GM23338 (cell line): ENCODE data around the gene PLCH2. TPM values are rescaled to one million over a fixed set of nuclear protein-coding genes. Genes with fewer than 3 reads are reported as not detected.

Experiments
- ATAC-seq: fragments of 200-7000 bp; cut with Tn5 transposase; 3 replicates; pipeline ENCODE4 v1.9.1; 2020
- DNase-seq: peaks from one replicate; pipeline ENCODE4 v3.0.0-alpha.2; 2015; ENCODE audit warnings: low spot score
- H2AFZ ChIP-seq: fragments of 200-600 bp; sonication (generic); 2 replicates; pipeline ENCODE4 v1.8.0; 2016; ENCODE audit warnings: antibody characterized with exemption, mild to moderate bottlenecking, moderate library complexity
- H3F3A ChIP-seq: fragments of 200-600 bp; sonication (generic); replicated peaks from 2 replicates; pipeline ENCODE4 v1.8.0; 2017; ENCODE audit warnings: antibody characterized with exemption, mixed run types, low read depth
- H3K27ac ChIP-seq: fragments of 200-600 bp; sonication (generic); 2 replicates; pipeline ENCODE4 v1.6.1; 2016; ENCODE audit warnings: low read depth
- H3K27me3 ChIP-seq: fragments of 200-600 bp; sonication (generic); 2 replicates; pipeline ENCODE4 v1.8.0; 2016; ENCODE audit warnings: mild to moderate bottlenecking, mixed run types, moderate library complexity; ENCODE audit not compliant: insufficient read depth
- H3K36me3 ChIP-seq: fragments of 200-600 bp; sonication (generic); 2 replicates; pipeline ENCODE4 v1.8.0; 2016; ENCODE audit warnings: mild to moderate bottlenecking; ENCODE audit not compliant: insufficient read depth
- H3K4me1 ChIP-seq: fragments of 200-600 bp; sonication (generic); 2 replicates; pipeline ENCODE4 v1.8.0; 2016; ENCODE audit warnings: mild to moderate bottlenecking, moderate library complexity; ENCODE audit not compliant: insufficient read depth
- H3K4me2 ChIP-seq: fragments of 200-600 bp; sonication (generic); 2 replicates; pipeline ENCODE4 v1.7.1; 2017; ENCODE audit warnings: mixed run types
- H3K4me3 ChIP-seq: fragments of 200-600 bp; sonication (generic); 2 replicates; pipeline ENCODE4 v1.6.1; 2016; ENCODE audit warnings: mixed run types
- H3K79me2 ChIP-seq: fragments of 200-600 bp; sonication (generic); replicated peaks from 2 replicates; pipeline ENCODE4 v1.8.0; 2017; ENCODE audit warnings: mild to moderate bottlenecking; ENCODE audit not compliant: insufficient read depth
- H3K9me2 ChIP-seq: fragments of 200-600 bp; sonication (generic); 2 replicates; pipeline ENCODE4 v1.8.0; 2017; ENCODE audit not compliant: insufficient read depth
- H4K20me1 ChIP-seq: fragments of 200-600 bp; sonication (generic); replicated peaks from 2 replicates; pipeline ENCODE4 v1.8.0; 2017; ENCODE audit warnings: mild to moderate bottlenecking; ENCODE audit not compliant: insufficient read depth
- H3K27ac Mint-ChIP-seq: 2 replicates; pipeline ENCODE4 v1.8.0; 2020; ENCODE audit warnings: inconsistent platforms, mild to moderate bottlenecking, moderate library complexity, mixed read lengths
- H3K27me3 Mint-ChIP-seq: 3 replicates; pipeline ENCODE4 v1.8.0; 2022; ENCODE audit warnings: low read depth, mild to moderate bottlenecking, moderate library complexity, mixed read lengths, inconsistent platforms; ENCODE audit not compliant: insufficient read depth, poor library complexity
- H3K36me3 Mint-ChIP-seq: 3 replicates; pipeline ENCODE4 v1.8.0; 2021; ENCODE audit warnings: low read depth, mild to moderate bottlenecking, inconsistent platforms, moderate library complexity, mixed read lengths
- H3K4me1 Mint-ChIP-seq: 3 replicates; pipeline ENCODE4 v1.8.0; 2020; ENCODE audit warnings: mild to moderate bottlenecking, inconsistent platforms, mixed read lengths
- H3K4me3 Mint-ChIP-seq: 3 replicates; pipeline ENCODE4 v1.8.0; 2021; ENCODE audit warnings: moderate library complexity, mild to moderate bottlenecking, inconsistent platforms, mixed read lengths
- H3K9me3 Mint-ChIP-seq: 3 replicates; pipeline ENCODE4 v1.8.0; 2020; ENCODE audit warnings: moderate library complexity, mild to moderate bottlenecking, inconsistent platforms, mixed read lengths
- EZH2 ChIP-seq: fragments of 200-600 bp; sonication (generic); IDR thresholded peaks from one replicate; pipeline ENCODE4 v1.8.0; 2017; ENCODE audit warnings: antibody characterized with exemption, mild to moderate bottlenecking, low read depth; ENCODE audit not compliant: unreplicated experiment
- JUNB ChIP-seq: IDR thresholded peaks from one replicate; pipeline ENCODE4 v1.6.1; 2016; ENCODE audit warnings: antibody characterized with exemption; ENCODE audit not compliant: unreplicated experiment
- POLR2AphosphoS5 ChIP-seq: IDR thresholded peaks from 2 replicates; pipeline ENCODE4 v1.6.1; 2016; ENCODE audit warnings: antibody characterized with exemption, low read depth
- STAT1 ChIP-seq: IDR thresholded peaks from one replicate; pipeline ENCODE4 v1.6.1; 2016; ENCODE audit warnings: antibody characterized with exemption; ENCODE audit not compliant: unreplicated experiment
- ZNF114 ChIP-seq: fragments of 250-450 bp; sonication (Bioruptor Pico); IDR thresholded peaks from 2 replicates; pipeline ENCODE4 v1.5.0; 2020; ENCODE audit warnings: mild to moderate bottlenecking, moderate library complexity
- ZNF331 ChIP-seq: fragments of 250-450 bp; sonication (Bioruptor Pico); IDR thresholded peaks from 2 replicates; pipeline ENCODE4 v1.5.0; 2020; ENCODE audit warnings: low read depth, mild to moderate bottlenecking, moderate library complexity
- polyA plus RNA-seq: library from polyadenylated mRNA; unstranded; fragments of >200 nt; fragmentation: Nextera tagmentation; extraction: Ambion mirVana; gene quantifications from 2 replicates; pipeline ENCODE4 v1.2.1, GENCODE V29; 2016
- total RNA-seq: library from RNA; depleted of rRNA; stranded (reverse); fragments of >200 nt; shearing (Covaris generic); gene quantifications from 2 replicates; pipeline ENCODE4 v1.2.3, GENCODE V29; 2014
- TF ChIP-seq, protein P1 (sequence below), 2 experiments: fragments of 200-600 bp in 1 of 2; sonication (generic) in 1 of 2; conservative IDR thresholded peaks; 2 replicates each; pipeline versions ENCODE4 v1.5.1 to v1.6.1; 2016 to 2017; ENCODE audit warnings: antibody characterized with exemption in 2 of 2, low read depth in 2 of 2, mild to moderate bottlenecking in 2 of 2, moderate library complexity in 1 of 2
- TF ChIP-seq, protein P2 (sequence below): fragments of 250-450 bp; sonication (Bioruptor Pico); IDR thresholded peaks from 2 replicates; pipeline ENCODE4 v1.5.0; 2020; ENCODE audit warnings: mild to moderate bottlenecking, moderate library complexity
- TF ChIP-seq, protein P3 (sequence below): IDR thresholded peaks from one replicate; pipeline ENCODE4 v1.6.1; 2018; ENCODE audit warnings: antibody characterized with exemption; ENCODE audit not compliant: unreplicated experiment

Gene PLCH2
- total and polyA plus RNA-seq, 2 experiments from 2014 or later: 0.31 TPM; not detected in 1

DNA sequence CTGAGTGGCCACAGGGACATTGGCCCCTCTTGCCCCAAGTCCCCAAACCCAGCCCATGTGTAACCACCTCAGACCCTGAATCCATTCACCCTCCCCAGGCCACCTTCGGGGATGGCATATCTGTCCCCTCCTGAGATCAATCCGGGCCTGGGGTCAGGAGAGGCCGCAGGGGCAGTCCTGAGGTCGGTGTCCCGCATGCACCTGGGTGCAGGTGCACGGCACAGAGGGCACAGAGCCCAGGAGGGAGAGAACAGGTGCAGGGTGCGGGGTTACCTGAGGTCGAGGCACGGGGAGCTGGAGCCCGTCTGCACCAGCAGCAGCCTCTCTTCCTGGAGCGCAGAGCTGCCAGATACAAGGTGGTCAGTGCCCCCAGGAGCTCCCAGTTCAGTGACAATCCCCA, 33.5 kb downstream of the PLCH2 start:
- ATAC-seq (no peak), DNase-seq (no peak)
- no peak overlapping the region for H3K27ac ChIP-seq
- no peak for TF ChIP-seq ZNF331 (CRISPR knock-in tag)
- no peak for TF ChIP-seq POLR2AphosphoS5
- TF ChIP-seq, protein P1, sequence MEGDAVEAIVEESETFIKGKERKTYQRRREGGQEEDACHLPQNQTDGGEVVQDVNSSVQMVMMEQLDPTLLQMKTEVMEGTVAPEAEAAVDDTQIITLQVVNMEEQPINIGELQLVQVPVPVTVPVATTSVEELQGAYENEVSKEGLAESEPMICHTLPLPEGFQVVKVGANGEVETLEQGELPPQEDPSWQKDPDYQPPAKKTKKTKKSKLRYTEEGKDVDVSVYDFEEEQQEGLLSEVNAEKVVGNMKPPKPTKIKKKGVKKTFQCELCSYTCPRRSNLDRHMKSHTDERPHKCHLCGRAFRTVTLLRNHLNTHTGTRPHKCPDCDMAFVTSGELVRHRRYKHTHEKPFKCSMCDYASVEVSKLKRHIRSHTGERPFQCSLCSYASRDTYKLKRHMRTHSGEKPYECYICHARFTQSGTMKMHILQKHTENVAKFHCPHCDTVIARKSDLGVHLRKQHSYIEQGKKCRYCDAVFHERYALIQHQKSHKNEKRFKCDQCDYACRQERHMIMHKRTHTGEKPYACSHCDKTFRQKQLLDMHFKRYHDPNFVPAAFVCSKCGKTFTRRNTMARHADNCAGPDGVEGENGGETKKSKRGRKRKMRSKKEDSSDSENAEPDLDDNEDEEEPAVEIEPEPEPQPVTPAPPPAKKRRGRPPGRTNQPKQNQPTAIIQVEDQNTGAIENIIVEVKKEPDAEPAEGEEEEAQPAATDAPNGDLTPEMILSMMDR (conservative IDR thresholded peaks at IDR 0.05; ENCODE audit: low read depth in 2 of 2): no peak
- no peak for TF ChIP-seq STAT1
- H3F3A ChIP-seq: no peaks in the 10 kb centered on the region
- no peaks in the 10 kb centered on the region for H3K9me2 ChIP-seq
- H3K4me2 ChIP-seq: no peak overlapping the region
- no peaks in the 10 kb centered on the region; the same call in 1 of the 2 replicates for H3K36me3 ChIP-seq
- no peaks in the 10 kb centered on the region for H3K4me1 Mint-ChIP-seq
- no peaks in the 10 kb centered on the region for H3K27me3 ChIP-seq
- H3K79me2 ChIP-seq: no peaks in the 10 kb centered on the region
- H3K9me3 Mint-ChIP-seq: no peaks in the 10 kb centered on the region
- H4K20me1 ChIP-seq: no peaks in the 10 kb centered on the region; the same call in 1 of the 2 replicates
- no peaks in the 10 kb centered on the region for H3K4me1 ChIP-seq
- H3K27me3 Mint-ChIP-seq: peaks cover 2% of the 10 kb centered on the region
- H3K27ac Mint-ChIP-seq: no peak overlapping the region
- no peak overlapping the region for H3K4me3 Mint-ChIP-seq
- no peak overlapping the region for H3K4me3 ChIP-seq
- H2AFZ ChIP-seq: no peak overlapping the region
- peaks cover 19% of the 10 kb centered on the region for H3K36me3 Mint-ChIP-seq

DNA sequence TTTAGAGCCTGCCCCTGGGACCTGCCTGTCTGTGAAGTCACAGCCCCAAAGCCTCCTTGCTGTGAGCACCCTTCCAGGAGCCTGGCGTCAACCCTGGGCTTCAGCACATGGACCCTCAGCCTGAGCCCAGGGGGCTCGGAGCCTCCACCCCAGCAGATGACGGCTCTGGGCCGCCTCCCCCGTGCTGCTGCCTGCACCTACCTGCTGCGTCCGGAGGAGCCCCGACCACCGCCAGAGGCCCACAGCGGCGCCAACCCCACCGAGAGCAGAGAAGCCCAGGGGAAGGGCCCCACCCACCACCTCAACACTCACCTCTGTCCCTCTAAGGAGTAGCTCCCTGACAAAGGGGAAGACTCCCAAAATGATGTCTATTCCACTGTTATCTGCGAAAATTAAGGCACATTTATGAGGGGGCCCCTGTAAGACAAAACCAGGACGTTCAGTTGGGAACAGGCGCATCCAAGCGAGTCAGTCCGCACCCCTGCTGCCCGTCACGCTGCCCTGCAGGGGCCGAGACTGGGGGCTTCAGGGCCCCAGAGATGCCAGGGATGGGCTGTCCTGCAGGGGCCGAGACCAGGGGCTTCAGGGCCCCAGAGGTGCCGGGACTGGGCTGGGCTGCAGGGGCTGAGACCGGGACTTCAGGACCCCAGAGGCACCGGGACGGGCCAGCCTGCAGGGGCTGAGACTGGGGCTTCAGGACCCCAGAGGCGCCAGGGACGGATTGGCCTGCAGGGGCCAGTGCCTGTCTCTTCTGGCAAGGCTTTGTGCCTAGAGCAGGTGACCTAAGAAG, 34.5 kb downstream of the PLCH2 start:
- Histone ChIP-seq H3K27ac (no peak overlapping the region), H2AFZ (no peak overlapping the region), H4K20me1 (no peaks in the 10 kb centered on the region; the same call in 1 of the 2 replicates), H3F3A (no peaks in the 10 kb centered on the region), H3K27me3 (no peaks in the 10 kb centered on the region), H3K36me3 (no peaks in the 10 kb centered on the region; the same call in 1 of the 2 replicates), H3K4me1 (no peaks in the 10 kb centered on the region), H3K9me2 (no peaks in the 10 kb centered on the region), H3K4me3 (no peak overlapping the region), H3K4me2 (no peak overlapping the region), H3K79me2 (no peaks in the 10 kb centered on the region)
- Mint-ChIP-seq H3K4me1 (no peaks in the 10 kb centered on the region), H3K27ac (no peak overlapping the region), H3K9me3 (no peaks in the 10 kb centered on the region), H3K27me3 (peaks cover 2% of the 10 kb centered on the region), H3K36me3 (peaks cover 22% of the 10 kb centered on the region), H3K4me3 (no peak overlapping the region)
- ATAC-seq (no peak), DNase-seq (no peak)
- TF ChIP-seq JUNB (no peak), EZH2 (no peak), POLR2AphosphoS5 (no peak), ZNF114 (CRISPR knock-in tag) (no peak), STAT1 (no peak)
- TF ChIP-seq, protein P2, sequence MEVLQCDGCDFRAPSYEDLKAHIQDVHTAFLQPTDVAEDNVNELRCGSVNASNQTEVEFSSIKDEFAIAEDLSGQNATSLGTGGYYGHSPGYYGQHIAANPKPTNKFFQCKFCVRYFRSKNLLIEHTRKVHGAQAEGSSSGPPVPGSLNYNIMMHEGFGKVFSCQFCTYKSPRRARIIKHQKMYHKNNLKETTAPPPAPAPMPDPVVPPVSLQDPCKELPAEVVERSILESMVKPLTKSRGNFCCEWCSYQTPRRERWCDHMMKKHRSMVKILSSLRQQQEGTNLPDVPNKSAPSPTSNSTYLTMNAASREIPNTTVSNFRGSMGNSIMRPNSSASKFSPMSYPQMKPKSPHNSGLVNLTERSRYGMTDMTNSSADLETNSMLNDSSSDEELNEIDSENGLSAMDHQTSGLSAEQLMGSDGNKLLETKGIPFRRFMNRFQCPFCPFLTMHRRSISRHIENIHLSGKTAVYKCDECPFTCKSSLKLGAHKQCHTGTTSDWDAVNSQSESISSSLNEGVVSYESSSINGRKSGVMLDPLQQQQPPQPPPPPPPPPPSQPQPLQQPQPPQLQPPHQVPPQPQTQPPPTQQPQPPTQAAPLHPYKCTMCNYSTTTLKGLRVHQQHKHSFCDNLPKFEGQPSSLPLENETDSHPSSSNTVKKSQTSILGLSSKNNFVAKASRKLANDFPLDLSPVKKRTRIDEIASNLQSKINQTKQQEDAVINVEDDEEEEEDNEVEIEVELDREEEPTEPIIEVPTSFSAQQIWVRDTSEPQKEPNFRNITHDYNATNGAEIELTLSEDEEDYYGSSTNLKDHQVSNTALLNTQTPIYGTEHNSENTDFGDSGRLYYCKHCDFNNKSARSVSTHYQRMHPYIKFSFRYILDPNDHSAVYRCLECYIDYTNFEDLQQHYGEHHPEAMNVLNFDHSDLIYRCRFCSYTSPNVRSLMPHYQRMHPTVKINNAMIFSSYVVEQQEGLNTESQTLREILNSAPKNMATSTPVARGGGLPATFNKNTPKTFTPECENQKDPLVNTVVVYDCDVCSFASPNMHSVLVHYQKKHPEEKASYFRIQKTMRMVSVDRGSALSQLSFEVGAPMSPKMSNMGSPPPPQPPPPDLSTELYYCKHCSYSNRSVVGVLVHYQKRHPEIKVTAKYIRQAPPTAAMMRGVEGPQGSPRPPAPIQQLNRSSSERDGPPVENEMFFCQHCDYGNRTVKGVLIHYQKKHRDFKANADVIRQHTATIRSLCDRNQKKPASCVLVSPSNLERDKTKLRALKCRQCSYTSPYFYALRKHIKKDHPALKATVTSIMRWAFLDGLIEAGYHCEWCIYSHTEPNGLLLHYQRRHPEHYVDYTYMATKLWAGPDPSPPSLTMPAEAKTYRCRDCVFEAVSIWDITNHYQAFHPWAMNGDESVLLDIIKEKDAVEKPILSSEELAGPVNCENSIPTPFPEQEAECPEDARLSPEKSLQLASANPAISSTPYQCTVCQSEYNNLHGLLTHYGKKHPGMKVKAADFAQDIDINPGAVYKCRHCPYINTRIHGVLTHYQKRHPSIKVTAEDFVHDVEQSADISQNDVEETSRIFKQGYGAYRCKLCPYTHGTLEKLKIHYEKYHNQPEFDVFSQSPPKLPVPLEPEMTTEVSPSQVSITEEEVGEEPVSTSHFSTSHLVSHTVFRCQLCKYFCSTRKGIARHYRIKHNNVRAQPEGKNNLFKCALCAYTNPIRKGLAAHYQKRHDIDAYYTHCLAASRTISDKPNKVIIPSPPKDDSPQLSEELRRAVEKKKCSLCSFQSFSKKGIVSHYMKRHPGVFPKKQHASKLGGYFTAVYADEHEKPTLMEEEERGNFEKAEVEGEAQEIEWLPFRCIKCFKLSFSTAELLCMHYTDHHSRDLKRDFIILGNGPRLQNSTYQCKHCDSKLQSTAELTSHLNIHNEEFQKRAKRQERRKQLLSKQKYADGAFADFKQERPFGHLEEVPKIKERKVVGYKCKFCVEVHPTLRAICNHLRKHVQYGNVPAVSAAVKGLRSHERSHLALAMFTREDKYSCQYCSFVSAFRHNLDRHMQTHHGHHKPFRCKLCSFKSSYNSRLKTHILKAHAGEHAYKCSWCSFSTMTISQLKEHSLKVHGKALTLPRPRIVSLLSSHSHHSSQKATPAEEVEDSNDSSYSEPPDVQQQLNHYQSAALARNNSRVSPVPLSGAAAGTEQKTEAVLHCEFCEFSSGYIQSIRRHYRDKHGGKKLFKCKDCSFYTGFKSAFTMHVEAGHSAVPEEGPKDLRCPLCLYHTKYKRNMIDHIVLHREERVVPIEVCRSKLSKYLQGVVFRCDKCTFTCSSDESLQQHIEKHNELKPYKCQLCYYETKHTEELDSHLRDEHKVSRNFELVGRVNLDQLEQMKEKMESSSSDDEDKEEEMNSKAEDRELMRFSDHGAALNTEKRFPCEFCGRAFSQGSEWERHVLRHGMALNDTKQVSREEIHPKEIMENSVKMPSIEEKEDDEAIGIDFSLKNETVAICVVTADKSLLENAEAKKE (CRISPR knock-in tag): no peak
- TF ChIP-seq, protein P3, sequence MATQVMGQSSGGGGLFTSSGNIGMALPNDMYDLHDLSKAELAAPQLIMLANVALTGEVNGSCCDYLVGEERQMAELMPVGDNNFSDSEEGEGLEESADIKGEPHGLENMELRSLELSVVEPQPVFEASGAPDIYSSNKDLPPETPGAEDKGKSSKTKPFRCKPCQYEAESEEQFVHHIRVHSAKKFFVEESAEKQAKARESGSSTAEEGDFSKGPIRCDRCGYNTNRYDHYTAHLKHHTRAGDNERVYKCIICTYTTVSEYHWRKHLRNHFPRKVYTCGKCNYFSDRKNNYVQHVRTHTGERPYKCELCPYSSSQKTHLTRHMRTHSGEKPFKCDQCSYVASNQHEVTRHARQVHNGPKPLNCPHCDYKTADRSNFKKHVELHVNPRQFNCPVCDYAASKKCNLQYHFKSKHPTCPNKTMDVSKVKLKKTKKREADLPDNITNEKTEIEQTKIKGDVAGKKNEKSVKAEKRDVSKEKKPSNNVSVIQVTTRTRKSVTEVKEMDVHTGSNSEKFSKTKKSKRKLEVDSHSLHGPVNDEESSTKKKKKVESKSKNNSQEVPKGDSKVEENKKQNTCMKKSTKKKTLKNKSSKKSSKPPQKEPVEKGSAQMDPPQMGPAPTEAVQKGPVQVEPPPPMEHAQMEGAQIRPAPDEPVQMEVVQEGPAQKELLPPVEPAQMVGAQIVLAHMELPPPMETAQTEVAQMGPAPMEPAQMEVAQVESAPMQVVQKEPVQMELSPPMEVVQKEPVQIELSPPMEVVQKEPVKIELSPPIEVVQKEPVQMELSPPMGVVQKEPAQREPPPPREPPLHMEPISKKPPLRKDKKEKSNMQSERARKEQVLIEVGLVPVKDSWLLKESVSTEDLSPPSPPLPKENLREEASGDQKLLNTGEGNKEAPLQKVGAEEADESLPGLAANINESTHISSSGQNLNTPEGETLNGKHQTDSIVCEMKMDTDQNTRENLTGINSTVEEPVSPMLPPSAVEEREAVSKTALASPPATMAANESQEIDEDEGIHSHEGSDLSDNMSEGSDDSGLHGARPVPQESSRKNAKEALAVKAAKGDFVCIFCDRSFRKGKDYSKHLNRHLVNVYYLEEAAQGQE: no peak
